GM21619 (cell line): ENCODE data around the gene CHTOP.

Source experiments
- ATAC-seq: cut with Tn5 transposase; IDR thresholded peaks from one replicate; pipeline ENCODE4 v1.9.1; 2021; ENCODE audit not compliant: unreplicated experiment

The CHTOP gene

DNA sequence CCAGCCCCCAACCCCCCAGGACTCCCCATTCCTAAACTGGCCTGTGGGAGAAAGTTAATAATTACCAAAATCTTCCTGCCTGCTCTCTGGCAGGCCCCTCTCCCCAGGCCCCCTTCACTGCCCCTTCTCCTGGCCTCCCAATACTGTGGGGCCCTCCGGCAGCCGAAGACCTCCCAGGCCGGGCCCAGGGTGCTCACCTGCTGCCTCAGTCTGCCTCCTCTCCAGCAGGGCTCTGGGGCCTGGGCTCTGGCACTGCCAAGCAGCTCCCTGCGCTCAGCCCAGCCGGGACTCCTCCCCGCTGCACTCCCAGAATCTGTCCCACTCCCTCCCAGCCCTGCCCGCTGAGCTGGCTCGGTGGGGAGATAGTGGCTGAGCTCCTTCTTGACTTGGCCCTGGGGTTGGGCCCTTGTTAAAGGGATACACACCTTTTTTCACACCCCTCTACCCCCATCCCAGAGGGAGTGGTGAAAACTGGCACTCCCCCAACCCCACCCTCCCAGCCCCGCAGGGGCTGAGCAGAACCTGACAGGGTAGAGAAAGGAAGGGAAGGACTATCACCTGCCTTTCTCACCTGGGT lies 21.0 kb upstream of the CHTOP start, which contains the start of gene S100A16:
Gene S100A16 (minus strand): TSS at position 383 of the 577 bp plus-strand sequence. CDS start 4,986 bp downstream, outside the sequence.
- ATAC-seq, result no peak

DNA sequence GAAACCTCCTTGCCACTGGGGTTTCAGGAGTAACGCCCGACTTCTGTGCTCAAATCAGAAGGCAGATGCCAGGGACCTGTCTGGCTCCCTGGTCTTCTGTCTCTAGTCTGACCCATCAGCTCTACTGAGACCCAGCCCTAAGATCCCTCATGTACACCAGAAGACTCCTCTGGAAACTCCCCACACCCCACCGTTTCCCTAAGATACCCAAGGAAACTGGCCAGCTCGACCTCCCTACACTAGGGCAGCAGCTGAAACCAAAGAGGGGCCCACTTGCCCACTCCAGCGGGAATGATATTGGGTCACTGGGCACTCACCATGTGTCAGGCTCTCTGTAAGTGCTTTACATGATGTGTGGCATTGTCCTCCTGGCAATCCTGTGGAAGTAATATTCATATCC lies 20.5 kb upstream of the CHTOP start:
- ATAC-seq, result no peak

DNA sequence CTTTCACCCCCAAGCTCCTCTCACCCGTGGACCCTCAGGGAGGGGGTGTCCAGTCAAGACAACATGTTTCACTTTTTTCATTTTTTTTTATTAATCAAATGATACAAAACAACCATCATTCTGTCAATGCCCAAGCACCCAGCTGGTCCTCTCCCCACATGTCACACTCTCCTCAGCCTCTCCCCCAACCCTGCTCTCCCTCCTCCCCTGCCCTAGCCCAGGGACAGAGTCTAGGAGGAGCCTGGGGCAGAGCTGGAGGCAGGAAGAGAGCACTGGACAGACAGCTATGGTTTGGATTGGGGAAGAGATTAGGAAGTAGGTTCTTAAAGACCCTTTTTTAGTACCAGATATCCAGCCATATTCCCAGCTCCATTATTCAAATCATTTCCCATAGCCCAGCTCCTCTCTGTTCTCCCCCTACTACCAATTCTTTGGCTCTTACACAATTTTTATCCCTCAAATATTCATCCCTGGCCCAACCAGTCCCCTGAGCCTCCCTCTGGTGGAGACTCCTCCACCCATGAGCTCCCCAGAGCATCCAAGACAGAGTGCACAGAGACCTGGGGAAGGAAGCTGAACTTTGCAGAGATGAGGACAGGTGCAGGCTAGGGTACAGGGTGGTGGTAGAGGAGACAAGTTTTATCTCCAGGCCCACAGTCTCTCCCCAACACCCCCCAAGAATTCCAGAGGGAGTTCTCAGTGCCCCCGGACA lies 19.5 kb upstream of the CHTOP start:
- ATAC-seq, result no peak

DNA sequence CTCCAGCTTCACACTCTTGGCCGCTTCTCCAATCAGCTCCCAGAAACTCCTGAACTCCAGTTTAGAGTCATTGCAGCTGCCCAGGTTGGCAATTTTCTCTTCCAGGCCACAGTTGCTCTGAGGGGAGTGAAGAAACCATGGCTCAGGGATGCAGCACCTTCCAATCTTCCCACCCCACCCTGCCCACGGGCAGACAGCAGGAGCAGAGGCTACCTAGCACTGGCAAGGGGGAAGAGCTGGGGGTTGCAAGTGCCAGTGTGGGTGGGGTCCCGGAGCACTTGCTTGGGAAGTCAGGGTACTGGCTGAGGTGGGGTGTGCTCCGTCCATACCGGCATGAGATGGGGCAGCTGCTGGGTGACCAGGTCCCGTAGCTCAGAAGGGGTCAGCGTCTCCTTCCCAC lies 19.0 kb upstream of the CHTOP start:
- no peak for ATAC-seq

DNA sequence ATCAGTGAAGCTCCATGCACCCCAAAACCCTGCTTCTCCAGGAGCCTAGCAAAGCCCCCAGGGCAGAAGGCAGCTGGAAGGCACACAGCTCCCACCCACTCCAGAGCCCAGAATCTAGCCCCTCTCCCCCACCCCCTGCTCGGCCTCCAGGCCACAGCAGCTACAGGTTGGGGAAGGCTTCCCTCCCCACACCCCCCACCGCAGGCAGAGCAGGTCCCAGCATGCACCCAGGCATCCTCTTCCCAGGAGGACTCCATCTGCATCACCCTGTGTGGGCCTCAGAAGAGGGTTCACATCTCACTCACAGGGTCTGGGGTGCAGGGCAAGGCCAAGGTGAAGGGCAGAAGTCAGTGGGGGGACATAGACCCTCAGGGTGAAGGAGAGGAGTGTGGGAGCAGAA lies 18.5 kb upstream of the CHTOP start:
- no peak for ATAC-seq

DNA sequence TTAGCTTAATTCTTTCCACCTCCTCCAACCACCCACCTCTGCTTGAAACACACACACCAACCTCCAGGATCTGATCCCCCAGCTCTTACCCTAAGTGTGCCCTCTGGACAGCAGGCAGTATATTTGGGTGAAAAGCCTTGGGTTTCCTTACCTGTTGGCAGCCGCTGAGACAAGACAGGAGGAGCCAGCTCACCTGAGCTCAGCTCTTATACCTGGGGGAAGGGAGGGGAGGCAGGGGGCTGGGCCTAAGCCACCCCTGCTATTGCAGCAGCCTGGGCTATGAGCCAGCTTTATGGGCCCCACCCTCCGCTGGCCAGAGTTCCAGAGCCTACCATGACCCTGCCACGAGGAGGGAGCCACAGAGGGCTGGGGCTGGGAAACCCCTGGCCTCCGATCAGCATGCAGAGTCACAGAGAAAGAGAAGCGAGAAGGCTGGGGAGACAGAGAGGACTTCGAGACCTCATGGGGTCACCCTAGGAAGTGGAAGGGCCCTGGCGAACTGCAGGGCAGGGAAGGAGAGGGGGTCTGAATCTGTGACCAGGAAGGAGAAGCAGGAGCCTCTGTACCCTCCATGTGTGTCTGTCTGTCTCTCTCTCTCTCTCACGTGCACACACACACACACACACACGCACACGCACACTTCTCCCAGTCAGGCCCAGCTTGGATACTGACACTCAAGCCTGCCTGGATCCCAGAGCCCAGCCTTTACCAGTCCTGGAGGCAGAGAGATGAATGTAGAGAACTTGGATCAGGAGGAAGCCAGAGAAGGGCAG lies 17.5 kb upstream of the CHTOP start, which contains the start of gene S100A14:
Gene S100A14 (minus strand): TSS at position 182 of the 773 bp plus-strand sequence. CDS start 467 bp downstream, outside the sequence.
- no peak for ATAC-seq

DNA sequence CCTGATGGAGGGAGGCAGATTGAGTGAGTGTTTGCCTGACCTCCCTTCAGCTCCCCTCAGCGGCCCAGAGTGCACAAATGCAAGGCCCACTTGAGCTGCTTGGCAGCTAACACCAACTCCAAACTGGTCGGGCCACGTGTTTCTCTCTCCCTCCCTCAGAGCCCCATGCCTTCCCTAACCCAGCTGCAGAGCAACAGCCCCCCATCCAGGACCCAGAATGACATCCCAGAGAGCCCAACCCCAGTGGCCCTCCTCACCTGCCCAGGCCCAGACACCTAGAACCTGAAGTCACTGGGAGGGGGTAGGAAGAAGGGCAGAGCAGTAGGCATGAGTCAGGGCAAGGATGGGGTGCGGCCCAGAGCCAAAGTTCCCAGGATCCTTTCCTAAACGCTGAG lies 17.0 kb upstream of the CHTOP start:
- ATAC-seq, result no peak

DNA sequence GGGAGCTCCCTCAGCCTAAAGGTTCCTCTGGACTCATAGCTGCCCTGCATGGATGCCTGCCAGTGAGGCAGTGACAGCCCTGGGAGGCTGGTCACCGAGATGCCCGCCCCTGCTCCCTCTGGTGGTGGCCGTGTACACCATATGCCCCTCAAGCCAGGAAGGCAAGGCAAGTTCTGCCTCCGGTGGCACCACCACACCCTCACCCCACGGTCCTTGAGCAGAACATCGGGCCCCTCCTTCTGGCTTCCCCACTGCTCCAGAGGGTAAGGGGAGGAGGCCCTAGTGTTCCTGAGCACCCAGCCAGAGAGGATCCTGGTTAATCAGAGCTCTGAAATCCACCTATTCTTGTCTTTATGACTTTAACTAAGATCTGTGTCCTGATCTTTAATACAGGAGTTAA lies 16.2 kb upstream of the CHTOP start:
- ATAC-seq, result peak; percentile 69

DNA sequence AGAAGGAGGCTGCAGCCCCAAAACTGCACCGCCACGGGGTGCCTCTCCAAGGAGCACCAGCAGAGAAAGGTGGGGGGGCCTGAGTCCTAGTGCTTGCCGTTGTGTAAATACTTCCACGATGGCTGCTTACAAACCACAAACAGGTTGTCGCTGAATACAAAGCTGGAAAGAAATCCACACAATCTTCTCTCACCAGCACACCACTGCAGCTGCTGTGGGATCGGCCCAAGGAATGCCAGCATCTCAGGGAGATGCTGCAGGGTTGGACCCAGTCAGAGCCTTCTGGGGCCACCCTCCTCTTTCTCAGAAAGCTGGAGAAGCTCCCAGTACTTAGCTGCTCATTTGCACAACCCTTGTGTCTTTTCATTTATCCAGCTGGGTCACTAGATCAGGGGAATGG lies 14.7 kb upstream of the CHTOP start:
- ATAC-seq, result no peak

DNA sequence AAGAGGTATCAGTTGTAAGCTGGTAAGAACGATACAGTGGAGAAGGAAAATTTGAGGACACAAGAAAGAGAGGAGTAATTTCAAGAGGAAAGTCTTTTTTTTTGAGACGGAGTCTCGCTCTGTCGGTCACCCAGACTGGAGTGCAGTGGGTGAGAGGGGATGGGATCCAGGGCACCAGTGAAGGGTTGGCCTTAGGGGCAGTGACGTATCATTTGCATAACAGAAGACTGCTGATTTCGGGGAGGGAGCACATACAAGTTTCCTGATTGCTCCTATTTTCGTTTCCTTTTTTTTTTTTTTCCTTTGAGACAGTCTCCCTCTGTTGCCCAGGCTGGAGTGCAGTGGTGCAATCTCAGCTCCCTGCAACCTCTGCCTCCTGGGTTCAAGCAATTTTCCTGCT lies 10.8 kb upstream of the CHTOP start:
- no peak for ATAC-seq

DNA sequence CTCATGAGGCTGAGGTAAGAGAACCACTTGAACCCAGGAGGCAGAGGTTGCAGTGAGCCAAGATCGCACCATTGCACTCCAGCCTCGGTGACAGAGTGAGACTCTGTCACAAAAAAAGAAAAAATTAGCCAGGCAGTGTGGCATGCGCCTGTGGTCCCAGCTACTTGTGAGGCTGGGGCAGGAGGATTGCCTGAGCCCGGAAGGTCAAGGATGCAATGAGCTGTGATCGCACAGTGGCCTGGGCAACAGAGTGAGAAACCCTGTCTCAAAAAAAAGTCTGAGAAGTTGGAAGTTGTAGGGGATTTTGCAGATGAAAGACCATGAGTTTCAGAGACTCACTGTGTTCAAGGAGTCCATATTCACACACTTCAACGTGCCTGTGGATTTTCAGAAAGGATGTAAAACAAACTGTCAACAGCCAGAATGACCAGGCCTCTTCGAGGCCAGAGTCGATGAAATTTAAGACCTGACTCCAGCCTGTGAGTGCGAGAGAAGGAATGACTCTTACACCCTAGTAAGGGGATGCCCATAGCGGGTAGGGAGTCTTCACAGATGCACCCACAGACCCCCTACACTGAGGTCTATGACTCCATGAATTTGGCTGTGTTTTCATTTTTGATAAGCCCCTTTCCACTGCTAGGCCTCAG lies 8.8 kb upstream of the CHTOP start:
- ATAC-seq, result no peak

DNA sequence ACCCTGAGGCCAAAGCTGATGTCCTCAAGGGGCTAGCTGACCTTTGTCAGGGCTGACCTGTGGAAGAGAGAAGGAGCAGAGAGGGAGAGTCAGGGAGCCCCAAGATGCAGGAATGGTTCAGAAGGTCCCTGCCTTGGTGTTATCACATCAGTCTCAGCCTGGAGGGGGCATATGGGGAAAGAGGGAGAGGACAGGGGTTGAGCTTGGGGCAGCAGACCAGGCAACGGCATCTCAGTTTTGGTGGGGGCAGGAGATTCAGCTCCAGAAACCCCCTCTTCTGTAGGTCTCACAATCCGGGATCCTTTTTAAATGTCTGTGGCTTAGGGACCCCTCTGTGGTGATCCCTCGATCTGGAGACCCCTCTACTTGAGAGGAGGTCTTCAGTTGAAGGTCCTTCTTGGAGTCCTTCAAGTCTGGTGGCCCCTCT lies 7.4 kb upstream of the CHTOP start:
- ATAC-seq, result no peak

DNA sequence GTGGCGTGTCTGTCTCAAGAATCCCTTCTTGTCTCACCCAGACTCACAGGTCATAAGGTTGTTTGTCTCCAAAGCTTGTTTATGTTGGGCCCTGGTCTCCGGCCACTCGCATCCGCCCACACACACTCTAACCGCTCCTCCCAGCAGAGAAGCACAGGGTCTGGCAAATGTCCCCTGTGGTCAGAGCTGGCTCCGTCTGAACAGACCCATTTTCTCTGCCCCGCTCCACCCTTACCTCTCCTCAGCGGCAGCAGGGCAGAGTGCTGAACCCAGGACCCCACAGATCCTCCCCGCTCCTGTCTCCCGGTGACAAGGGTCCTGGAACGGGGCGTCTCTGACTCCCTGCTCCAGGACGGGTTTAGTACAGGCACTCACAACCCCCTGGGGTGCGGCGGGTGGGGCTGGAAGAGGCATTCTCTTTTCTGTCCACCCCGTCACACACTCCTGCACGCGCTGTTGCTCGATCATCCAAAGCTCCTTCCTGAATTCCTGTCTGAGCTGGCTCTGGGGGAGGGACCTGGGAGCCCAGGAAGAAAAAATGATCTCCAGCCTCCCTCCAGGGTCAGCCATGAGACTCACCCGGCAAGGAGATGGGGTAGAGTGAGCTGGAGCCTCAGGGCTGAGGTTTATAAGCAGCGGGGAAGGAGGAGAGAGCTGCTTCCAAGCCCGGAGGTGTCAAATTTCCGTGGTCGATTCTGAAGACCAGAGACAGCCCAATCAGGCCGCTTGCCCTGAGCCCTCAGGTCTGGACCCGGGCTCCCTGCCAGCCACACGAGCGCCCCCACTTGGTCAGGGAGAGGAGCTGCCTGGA lies 6.8 kb upstream of the CHTOP start, which contains the start of gene S100A13:
Gene S100A13 (minus strand): TSS at position 602 of the 811 bp plus-strand sequence. CDS start 1,033 bp downstream, outside the sequence.
- ATAC-seq, result no peak

DNA sequence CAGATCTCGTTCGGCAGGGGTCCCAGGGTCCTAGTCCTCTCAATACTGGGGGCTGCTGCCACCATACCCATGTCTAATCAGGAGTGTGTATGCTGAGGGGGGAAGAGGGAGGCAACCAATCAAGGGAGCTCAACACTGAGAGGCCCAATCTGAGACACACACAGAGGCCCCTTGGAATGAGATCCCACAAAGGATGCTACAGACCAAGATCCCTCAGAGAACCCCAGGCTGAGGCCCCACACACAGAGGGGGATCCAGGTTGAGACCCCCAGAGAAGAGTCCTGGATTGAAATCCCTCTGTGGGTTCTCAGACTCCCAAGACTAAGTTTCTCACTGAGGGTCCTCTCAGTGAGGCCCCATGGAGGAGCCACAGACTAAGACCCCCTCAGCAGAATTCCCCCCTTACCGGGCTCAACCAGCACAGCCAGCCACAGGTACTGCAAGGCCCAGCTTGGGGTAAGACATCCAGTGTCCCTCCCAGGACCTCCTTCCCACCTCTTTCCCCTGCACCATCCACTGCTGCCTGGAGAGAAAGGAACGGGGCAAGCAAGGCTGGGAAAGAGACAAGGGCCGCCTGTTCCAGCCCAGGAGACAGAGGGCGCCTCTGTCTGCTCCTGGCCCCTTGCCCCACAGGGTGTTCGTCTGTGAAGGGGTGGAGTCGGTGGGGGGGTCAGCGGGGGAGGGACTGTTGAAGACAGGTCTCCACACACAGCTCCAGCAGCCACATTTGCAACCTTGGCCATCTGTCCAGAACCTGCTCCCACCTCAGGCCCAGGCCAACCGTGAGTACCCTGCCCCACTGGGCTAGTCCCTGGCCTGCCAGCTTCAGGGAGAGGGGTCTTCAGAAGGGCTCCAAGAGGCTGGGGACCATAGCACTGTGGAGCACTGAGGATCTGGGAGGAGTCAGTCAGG lies 5.9 kb upstream of the CHTOP start, which contains the start of gene S100A1:
Gene S100A1 (plus strand): TSS at position 720 of the 912 bp plus-strand sequence. CDS start 2,088 bp downstream, outside the sequence.
- no peak for ATAC-seq

DNA sequence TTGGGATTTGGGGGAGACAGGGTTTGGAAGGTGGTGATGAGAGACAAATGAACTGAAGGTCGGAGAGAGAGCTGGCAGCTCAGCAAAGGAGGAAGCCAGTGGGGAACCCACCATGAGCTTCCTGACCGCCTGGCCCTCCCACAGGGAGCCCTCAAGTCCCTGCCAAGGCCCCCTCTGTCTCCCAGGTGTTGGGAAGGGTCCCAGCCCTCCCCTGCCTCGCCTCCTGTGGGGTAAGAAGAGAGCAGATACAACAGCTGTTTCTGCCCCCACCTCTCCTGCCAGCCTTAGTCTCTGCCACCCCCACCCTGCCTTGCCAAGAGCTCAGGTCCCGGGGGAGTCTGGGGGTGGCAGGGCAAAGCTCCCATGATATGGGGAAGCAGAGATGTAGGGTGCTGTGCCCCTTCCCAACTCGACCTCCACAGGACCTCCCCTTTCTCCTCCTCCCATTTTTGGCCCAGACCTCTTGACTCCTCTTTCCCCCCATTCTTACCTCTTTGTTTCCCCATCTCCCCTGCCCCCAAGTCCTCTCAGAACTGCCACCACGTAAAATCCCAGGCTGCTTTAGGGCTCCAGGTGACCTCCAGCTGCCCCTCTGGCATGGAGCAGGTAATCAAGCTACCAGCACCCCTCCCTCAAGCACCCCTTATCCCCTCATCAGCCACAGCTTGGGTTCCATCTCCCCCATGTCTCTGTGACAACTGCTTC lies 5.1 kb upstream of the CHTOP start:
- ATAC-seq, result no peak

DNA sequence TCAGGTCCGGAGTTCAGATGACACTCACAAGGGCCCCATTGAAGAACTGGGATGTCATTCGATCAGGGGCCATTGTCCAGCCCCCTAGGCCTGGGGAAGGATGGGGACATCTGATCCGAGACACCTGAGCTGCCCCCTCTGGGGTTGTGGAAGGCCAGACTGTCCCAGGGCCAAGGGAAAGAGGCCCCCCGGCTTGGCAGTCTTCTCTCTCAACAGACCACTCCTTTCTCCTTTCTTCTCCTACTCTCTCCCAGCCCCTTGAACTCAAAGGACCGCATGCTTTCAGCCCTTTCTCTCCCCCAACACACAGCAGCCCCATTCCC lies 4.6 kb upstream of the CHTOP start:
- ATAC-seq, result no peak

DNA sequence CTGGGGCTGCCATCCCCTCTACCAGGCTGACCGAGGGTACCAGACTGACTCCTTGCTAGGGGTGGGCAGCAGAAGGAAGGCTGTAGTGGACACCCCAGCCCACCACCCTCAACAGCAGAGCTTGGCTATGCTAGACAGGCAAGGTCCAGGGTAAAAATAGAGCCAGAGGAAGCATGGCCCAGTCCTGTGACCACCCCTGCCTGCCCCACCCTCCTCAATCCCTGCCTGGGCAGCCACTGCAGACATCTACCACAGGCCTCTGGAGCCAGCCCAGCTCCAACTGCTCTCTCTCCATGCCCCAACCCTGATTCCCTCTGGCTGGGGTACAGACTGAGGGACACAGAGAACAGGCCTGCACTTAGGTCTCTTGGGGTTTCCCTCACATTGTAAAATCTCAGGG lies 3.9 kb upstream of the CHTOP start:
- ATAC-seq, result no peak

DNA sequence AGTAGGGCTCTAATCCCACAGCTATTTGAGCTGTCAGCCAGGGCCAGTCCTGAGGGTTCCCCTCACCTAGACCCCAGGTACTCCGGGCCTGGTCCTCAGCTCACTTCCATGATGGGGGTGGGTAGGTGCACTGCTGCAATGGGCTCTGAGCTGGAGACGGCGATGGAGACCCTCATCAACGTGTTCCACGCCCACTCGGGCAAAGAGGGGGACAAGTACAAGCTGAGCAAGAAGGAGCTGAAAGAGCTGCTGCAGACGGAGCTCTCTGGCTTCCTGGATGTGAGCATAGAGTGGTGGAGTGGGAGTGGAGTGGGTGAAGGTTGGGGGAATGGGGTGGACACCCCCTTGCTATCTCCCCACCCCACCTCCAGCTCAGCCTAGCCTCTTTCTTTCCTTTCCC lies 3.5 kb upstream of the CHTOP start:
- no peak for ATAC-seq
